Activated naive CD4-positive, alpha-beta T cell (primary cell): Measurements from ENCODE around the gene FBXO28.
A peak's percentile ranks its signal among the peaks of the same experiment; 100 is the strongest.

Experiments
- DNase-seq, 4 experiments: peaks; one replicate each; lab custom pipeline; 2025; lab: John Stamatoyannopoulos, UW

The FBXO28 gene

GRCh38 chr1:224157316-224157715, 43.4 kb downstream of the FBXO28 start:
- no peak for DNase-seq

DNA sequence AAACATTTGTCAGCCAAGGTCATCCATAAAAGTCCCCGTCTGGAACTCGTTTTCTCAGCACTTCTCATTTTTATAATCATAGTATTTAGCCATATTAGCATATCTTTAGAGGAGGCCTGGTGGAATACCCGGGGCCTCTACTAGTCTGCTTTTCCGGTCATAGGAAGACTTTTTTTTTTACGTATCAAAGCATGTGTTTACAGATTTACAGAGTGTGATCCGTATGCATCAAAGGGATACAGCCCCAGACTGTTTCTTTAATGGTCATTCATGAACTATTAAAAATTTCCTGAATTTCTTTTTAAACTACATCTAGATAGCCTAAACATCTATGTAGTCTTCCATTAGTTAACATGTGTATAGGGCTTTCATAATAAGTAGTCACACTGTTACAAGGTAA, 45.6 kb downstream of the FBXO28 start:
- DNase-seq = no peak

- DNase-seq = no peak
These were observed 46.3 kb downstream of the FBXO28 start for GRCh38 chr1:224160171-224160682.

GRCh38 chr1:224162768-224163167, 48.9 kb downstream of the FBXO28 start:
- no peak for DNase-seq

DNA sequence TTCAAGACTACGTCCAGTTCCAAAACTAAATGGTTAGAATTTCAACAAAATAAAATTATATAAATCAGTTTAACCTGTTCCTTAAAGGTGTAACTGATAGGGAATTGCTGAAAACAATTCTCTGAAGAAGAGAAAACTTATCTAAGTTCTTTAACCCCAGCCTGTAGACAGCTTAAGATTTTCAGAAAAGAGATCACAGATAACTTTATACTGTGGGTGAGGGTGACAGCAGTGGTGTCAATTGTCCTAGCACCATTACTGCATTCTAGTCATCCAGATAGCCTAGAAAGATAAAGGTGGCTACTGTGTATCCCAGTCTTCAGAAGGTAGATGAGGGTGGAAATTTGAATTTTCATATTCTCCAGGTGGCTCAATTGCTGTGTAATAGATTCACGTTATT, 49.4 kb downstream of the FBXO28 start:
- no peak for DNase-seq

- DNase-seq = no peak
These were observed 55.0 kb downstream of the FBXO28 start for GRCh38 chr1:224168859-224169380.

DNA sequence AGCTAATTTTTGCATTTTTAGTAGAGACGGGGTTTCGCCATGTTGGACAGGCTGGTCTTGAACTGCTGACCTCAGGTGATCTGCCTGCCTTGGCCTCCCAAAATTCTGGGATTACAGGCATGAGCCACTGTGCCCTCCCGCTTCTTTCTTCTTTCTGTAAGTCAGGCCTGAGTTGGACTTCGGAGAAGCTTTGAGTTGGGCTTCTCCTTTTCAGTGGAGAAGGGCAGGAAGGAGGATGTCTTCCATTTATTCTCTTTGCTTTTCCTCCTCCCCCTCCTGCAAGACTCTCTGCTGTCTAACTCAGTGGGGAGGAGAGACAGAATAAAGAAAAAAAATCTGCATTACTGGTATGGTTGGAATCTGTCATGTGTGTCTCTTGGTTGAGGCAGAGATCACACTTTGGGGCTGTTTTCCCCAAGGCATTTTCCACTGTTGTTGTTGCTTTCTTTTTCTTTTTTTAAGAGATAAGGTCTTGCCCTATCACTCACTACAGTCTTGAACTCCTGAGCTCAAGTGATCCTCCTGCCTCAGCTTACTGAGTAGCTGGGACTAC, 55.9 kb downstream of the FBXO28 start:
- DNase-seq = no peak

DNA sequence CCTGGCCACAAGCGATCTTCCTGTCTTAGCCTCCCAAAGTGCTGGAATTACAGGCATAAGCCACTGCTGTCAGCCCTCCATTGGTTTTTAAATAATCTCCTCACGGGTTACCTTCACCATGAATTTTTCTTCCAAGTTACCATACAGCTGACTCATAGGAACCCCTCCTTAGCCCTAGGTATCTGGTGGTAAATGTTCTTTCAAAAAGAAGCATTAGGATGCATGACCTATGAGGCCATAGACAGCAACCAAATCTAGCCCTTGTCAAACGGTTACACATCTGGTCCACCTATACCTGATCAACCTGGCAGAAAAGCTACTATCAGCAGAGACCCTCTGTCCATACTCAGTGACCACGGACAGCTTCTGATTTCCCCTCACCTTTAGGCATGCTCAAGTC, 56.4 kb downstream of the FBXO28 start:
- no peak for DNase-seq

GRCh38 chr1:224170748-224171478, 57.0 kb downstream of the FBXO28 start:
- DNase-seq = peak in 1 of 4 experiments; percentile 3

DNA sequence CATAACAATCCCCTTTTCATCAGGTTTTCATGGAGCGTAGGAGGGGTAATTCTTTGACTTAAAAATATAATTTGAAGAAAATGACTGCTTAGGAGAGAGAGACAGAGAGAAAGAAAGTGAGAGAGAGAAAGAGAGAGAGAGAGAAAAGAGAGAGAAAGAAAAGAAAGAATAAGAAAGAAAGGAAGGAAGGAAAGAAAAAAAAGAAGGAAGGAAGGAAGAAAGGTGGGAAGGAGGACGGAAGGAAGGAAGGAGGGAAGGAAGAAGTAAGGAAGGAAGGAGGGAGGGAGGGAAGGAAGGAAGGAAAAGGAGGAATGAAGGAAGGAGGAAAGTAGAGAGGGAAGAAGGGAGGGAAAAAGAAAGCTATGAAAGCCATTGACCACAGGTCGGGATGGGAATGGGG, 58.3 kb downstream of the FBXO28 start:
- no peak for DNase-seq

- DNase-seq = no peak
These were observed 59.6 kb downstream of the FBXO28 start for GRCh38 chr1:224173523-224173922.

GRCh38 chr1:224175617-224176016, 61.7 kb downstream of the FBXO28 start:
- no peak for DNase-seq

GRCh38 chr1:224177356-224177999, 63.6 kb downstream of the FBXO28 start:
- DNase-seq = no peak

GRCh38 chr1:224178894-224179293, 65.0 kb downstream of the FBXO28 start:
- DNase-seq = no peak

DNA sequence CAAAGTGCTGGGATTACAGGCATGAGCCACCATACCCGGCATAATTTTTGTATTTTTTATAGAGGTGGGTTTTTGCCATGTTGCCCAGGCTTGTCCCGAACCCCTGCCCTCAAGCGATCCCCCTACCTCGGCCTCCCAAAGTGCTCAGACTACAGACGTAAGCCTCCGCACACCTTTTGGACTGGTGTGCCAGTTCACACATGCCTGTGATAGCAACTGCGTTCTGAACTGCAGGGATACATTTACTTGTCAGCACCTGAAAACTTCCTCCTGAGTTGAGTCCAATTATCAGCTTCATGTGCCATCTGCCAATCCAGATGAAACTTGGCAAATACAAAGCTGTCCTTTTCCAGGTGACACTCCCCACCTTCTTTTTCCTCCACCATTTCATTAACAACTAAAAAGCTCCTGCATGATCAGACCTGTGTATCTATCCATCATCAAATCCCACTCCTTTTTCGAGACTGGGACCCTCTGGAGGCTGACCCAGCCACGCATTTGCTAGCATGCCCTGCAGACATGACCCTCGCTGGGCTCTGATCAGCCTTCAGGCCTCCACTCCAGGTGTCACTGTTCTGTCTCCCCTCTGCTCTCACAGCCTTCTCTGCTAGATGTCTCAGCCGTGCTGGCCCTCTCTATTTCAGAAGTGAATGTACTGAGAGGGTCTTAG, 67.0 kb downstream of the FBXO28 start:
- DNase-seq = no peak

- DNase-seq = no peak
These were observed 67.5 kb downstream of the FBXO28 start for GRCh38 chr1:224181453-224181810.

- DNase-seq = peak in 2 of 4 experiments; percentile 23 to 24
These were observed 68.3 kb downstream of the FBXO28 start for GRCh38 chr1:224182057-224182865.

DNA sequence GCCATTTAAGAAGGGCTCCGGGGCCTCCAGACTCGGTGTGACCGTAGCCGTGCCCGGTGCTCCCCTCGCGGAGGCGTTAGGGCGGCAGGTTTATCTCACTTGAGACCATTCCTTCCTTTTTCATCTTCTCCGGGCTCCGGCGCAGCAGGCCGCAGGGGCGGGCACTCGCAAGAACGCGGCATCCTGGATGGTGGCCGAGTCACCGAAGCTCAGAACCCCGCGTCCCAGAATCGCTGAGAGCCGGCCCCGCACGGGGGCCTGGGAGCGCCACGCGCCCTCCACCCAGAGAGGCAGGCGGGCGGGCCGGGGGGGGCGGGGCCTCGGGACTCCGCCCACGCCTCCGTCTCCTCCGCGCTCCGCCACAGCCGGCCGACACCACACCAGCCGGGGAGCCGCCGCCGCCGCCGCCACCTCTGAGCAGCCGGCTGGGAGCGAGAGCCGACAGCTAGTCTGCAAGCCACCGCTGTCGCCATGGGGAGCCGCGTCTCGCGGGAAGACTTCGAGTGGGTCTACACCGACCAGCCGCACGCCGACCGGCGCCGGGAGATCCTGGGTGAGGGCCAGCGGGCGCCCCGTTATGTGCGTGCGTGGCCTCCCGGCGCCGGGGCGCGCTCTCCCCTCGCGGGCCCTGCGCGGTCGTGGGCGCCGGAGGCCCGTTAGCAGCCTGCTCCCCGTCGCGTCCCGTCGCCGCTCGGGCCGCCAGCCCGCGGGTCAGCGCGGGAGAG, 69.1 kb downstream of the FBXO28 start, which contains the start of gene DEGS1:
TSS of gene DEGS1 (plus strand) at position 375 of the 725 bp plus-strand sequence. CDS start at position 472, 97 bp downstream.
- DNase-seq = peak; percentile 58 to 86 (median 71)

DNA sequence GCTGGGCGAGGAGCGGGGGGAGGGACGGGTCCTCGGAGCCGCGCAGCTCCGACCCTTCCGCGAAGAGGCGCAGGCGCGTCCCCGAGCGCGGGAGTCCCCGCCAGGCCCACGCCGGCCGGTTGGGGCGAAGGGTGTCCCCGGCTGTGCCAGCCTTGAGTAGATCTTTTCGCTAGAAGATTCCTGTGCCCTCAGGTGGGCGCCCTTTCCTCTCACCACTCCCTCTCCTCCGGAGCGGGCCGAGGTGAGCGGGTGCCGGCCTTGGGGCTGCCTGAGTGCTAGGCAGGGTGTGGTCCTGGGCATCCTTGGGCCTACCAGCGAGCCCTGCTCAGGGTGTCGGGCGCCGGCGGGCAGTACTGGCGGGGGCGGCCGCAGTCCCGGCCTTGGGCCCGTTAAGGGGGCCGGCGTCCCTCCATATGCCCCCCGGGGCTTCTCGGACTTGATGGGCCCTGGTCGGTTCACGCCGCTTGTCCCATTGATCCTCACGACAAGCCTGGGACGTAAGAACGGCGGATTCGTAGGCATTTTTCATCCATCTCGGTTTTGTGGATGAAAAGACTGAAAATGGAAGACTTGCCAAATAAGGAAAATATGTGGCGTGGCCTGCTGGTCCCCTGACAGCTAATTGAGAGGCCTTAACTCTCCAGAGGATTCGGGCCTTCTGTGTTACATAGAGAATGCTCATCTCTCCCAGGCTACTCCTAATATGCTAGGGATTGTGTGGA, 69.8 kb downstream of the FBXO28 start:
- DNase-seq = peak in 3 of 4 experiments; percentile 22 to 50 (median 31)

GRCh38 chr1:224185208-224185607, 71.3 kb downstream of the FBXO28 start:
- no peak for DNase-seq
